Heart left ventricle (tissue), 16 donors: Measurements from ENCODE around the gene PLA2G7. TPM values are rescaled to one million over a fixed set of nuclear protein-coding genes. Genes with fewer than 3 reads are reported as not detected.
"Not testable (repeated sequence)": the region's sequence is repeated elsewhere in the genome, so short reads cannot be mapped to it uniquely, and the experiment has no call there.

Source experiments
- ATAC-seq, 4 donors: fragments of 200-7000 bp; cut with Tn5 transposase; one replicate each; pipeline ENCODE4 v1.9.1; 2020 to 2022; ENCODE audit warnings: moderate library complexity in 4 of 4, mild to moderate bottlenecking in 3 of 4, moderate number of reproducible peaks in 1 of 4
- DNase-seq, 5 donors: peaks; one replicate each; pipeline ENCODE4 v3.0.0-alpha.2; 2020
- H3K27ac ChIP-seq, 12 donors: fragments of 200-600 bp; sonication (generic) in 4 of 12; one replicate each; pipeline versions ENCODE4 v1.5.0 to v1.8.0; 2016 to 2022; ENCODE audit warnings: mild to moderate bottlenecking in 2 of 12
- H3K27me3 ChIP-seq, 9 donors: fragments of 200-600 bp; sonication (generic) in 2 of 9; one replicate each; pipeline versions ENCODE4 v1.5.1 to v1.8.0; 2016 to 2022; ENCODE audit warnings: mild to moderate bottlenecking in 3 of 9
- H3K36me3 ChIP-seq, 9 donors: fragments of 200-600 bp; sonication (generic) in 2 of 9; one replicate each; pipeline versions ENCODE4 v1.5.0 to v1.8.0; 2018 to 2022; ENCODE audit warnings: mild to moderate bottlenecking in 2 of 9
- H3K4me1 ChIP-seq, 12 donors: fragments of 200-600 bp; sonication (generic) in 4 of 12; one replicate each; pipeline versions ENCODE4 v1.5.0 to v1.8.0; 2016 to 2022; ENCODE audit warnings: mild to moderate bottlenecking in 3 of 12
- H3K4me3 ChIP-seq, 12 donors: fragments of 200-600 bp; sonication (generic) in 4 of 12; one replicate each; pipeline versions ENCODE4 v1.5.0 to v1.8.0; 2017 to 2022; ENCODE audit warnings: mild to moderate bottlenecking in 9 of 12, moderate library complexity in 4 of 12
- H3K9me3 ChIP-seq, 12 donors: fragments of 200-600 bp; sonication (generic) in 4 of 12; one replicate each; pipeline versions ENCODE4 v1.5.0 to v1.8.0; 2016 to 2022; ENCODE audit warnings: mild to moderate bottlenecking in 1 of 12
- POLR2A ChIP-seq, 2 donors: fragments of 450-650 bp; IDR thresholded peaks; one replicate each; pipeline ENCODE4 v1.6.1; 2017; ENCODE audit warnings: antibody characterized with exemption in 2 of 2, mild to moderate bottlenecking in 2 of 2, moderate library complexity in 2 of 2
- WGBS, 4 donors: extraction: QIAGEN DNeasy Blood & Tissue Kit in 2 of 4; methylation state at CpG; one replicate each; pipeline versions ENCODE4 v1.1.5 to v1.1.7; 2013 to 2018; 5-methylcytosine and 5-hydroxymethylcytosine counted together
- intact Hi-C, 10 donors: fragments of 100-400 bp; cut with DNase I; formaldehyde crosslinking; loops; one replicate each; pipeline versions ENCODE4 v1.11.1 to v1.14.2; 2022
- polyA plus RNA-seq, 2 donors: library from polyadenylated mRNA; stranded (reverse); fragments of 200-250 nt; gene quantifications; one replicate each; pipeline ENCODE4 v1.2.3, GENCODE V29; 2013
- total RNA-seq, 9 donors: library from RNA; depleted of rRNA in 2 of 9; stranded (reverse); fragments of >200 nt in 2 of 9; fragmentation: NEBNext Ultra II Directional in 3 of 9; extraction: Animal tissue kit (Norgen Biotek cat#: 25700) in 3 of 9; gene quantifications; one replicate each; pipeline versions ENCODE4 v1.1.0 to v1.2.4, GENCODE V29; 2016 to 2023
- TF ChIP-seq, protein P1 (sequence below), 12 donors: fragments of 200-600 bp; sonication (generic) in 4 of 12; IDR thresholded peaks; one replicate each; pipeline versions ENCODE4 v1.5.0 to v1.8.0; 2018 to 2022; ENCODE audit warnings: antibody characterized with exemption in 12 of 12, mild to moderate bottlenecking in 5 of 12
- donor health status: ischemic (EF 13 %, LVEDD 7.1; RV severe dilation, severe dysfunction).
- donor health status: healthy with polysubstance abuse.
- donor health status: DM: no; HTN: yes; CAD: no.
- donor health status: DM: no; HTN: no; CAD: no.
- donor health status: ischemic (EF 25% LVEDD 6.9; RV normal size, moderate dysfunction).
- donor health status: ischemic (EF 25% LVEDD 5.7; RV mildly dilated, moderate dysfunction).
- donor health status: healthy.
- donor health status: DM: yes; HTN: yes; CAD: no.
- donor health status: ischemic (EF 35%, LVEDD 5.7; RV mildly dilated, moderate dysfunction).
- donor health status: nonischemic (EF 11% LVEDD 7.7; RV severe dilation, severe dysfunction).
- donor health status: DM: yes; HTN: yes; CAD: no.
- donor health status: PGD.
- donor health status: ischemic (EF 29% LVEDD 5.4; RV normal size, mild dysfunction).
- donor health status: nonischemic (EF 23%, LVEDD 6.1; RV moderate dilation, normal function).

The PLA2G7 gene
- total and polyA plus RNA-seq, 11 donors, result 0.19 to 10.8 (median 0.49) TPM; not detected in 3

DNA sequence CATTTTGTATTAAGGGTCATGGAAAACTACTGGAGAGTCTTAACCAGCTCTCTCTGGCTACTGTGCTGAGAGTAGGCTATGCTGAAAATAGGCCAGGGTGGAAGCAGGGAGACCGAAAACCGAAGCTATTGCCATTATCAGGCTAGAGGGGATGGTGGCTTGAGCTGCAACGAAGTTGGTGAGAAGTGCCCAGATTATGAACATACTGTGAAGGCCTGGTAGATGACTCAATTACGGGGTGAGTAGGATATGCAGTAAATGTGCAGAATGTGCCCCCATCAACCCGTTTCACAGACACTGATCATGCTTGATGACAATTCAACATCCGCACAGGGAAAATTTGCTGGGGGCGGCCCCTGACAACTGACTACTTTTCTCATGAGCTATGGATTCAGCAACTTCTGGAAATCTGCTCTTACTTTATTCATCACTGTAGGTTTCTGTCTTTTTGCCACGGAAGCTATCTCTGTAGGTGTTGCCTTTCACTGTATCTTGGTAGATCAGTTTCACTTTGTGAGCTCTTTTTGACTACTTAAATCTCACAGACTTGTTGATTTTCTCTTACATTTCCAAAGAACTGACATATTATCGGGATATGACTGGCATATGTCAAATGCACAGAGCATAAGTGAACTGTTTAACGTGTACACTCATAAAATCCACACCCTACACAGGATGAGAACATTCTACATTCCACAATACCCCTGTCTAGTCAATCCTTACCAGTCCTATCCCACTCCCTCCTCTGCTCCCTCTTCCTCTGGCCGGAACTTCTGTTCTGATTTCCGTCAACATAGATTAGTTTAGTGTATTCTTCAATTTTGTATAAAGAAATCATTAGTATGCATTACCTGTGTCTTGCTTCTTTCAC lies 42.5 kb upstream of the PLA2G7 start:
- ATAC-seq (no peak), DNase-seq (no peak)
- peaks cover 0 to 19% (median 0%) of the 10 kb centered on the region in 12 donors for H3K4me1 ChIP-seq
- H3K9me3 ChIP-seq, result no peaks in the 10 kb centered on the region
- 80 to 92% (median 85%) methylated on average over 12 of the region's 12 CpGs for WGBS, 4 donors
- H3K27ac ChIP-seq, result no peak overlapping the region
- no peak overlapping the region for H3K4me3 ChIP-seq
- no peak for TF ChIP-seq POLR2A (IDR thresholded peaks at IDR 0.05)
- TF ChIP-seq, protein P1, sequence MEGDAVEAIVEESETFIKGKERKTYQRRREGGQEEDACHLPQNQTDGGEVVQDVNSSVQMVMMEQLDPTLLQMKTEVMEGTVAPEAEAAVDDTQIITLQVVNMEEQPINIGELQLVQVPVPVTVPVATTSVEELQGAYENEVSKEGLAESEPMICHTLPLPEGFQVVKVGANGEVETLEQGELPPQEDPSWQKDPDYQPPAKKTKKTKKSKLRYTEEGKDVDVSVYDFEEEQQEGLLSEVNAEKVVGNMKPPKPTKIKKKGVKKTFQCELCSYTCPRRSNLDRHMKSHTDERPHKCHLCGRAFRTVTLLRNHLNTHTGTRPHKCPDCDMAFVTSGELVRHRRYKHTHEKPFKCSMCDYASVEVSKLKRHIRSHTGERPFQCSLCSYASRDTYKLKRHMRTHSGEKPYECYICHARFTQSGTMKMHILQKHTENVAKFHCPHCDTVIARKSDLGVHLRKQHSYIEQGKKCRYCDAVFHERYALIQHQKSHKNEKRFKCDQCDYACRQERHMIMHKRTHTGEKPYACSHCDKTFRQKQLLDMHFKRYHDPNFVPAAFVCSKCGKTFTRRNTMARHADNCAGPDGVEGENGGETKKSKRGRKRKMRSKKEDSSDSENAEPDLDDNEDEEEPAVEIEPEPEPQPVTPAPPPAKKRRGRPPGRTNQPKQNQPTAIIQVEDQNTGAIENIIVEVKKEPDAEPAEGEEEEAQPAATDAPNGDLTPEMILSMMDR (IDR thresholded peaks at IDR 0.05), result no peak
- H3K27me3 ChIP-seq, result no peaks in the 10 kb centered on the region
- no peaks in the 10 kb centered on the region for H3K36me3 ChIP-seq
- intact Hi-C loops, result loop anchor here in 1 of 10 donors (10.0 kb wide), 1 partner anchor 73 kb away; no protein-coding TSS in a partner anchor

DNA sequence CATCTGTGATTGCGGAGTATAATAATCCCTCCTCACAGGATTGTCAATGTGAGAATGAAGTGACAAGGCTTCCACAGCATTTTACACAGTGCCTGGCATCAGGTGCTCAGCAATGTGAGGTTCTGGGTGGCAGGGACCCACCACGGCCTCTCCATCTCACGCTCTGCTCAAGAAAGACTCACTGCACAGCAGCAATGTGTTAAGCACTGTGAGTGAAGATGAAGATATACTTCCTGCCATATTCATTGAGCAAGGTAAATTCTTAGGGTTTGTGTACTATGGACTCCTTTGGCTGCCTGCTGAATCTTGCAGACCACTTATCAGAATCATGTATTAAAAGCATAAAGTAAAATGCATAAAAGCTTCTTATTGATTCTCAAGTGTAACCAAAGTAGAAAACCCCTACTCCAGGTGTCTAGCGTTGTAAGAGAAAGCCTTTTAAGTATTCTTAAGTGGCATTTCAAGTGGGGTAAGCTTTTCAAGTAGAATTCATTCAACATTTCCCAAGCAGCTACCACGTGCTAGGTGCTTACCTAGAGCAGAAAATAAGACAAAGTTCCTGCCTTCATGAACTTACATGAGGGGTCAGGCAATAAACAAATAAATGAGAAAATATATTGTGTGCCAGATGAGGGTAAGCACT lies 41.0 kb upstream of the PLA2G7 start:
- intact Hi-C loops, result loop anchor here in 1 of 10 donors (10.0 kb wide), 1 partner anchor 71 kb away; no protein-coding TSS in a partner anchor
- ATAC-seq, result no peak

DNA sequence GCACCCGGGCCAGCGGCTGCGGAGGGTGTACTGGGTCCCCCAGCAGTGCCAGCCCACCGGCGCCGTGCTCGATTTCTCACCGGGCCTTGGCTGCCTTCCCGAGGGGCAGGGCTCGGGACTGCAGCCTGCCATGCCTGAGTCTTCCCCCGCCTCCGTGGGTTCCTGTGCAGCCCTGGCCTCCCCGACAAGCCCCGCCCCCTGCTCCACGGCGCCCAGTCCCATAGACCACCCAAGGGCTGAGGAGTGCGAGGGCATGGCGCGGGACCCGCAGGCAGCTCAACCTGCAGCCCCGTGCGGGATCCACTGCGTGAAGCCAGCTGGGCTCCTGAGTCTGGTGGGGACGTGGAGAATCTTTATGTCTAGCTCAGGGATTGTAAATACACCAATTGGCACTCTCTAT lies 39.6 kb upstream of the PLA2G7 start:
- not testable (repeated sequence) for H3K27me3 ChIP-seq, H3K36me3 ChIP-seq, H3K27ac ChIP-seq, H3K9me3 ChIP-seq, H3K4me3 ChIP-seq, ATAC-seq
- DNase-seq, result peak in 1 of 5 donors; percentile 41
- WGBS, 4 donors, result 92 to 96% methylated on average over 24 of the region's 24 CpGs; no CpG with 5 or more reads in 2 of the 4 donors
- H3K4me1 ChIP-seq, result peaks cover 0 to 37% (median 1%) of the 10 kb centered on the region in 12 donors
- intact Hi-C loops, result loop anchor here in 1 of 10 donors (10.0 kb wide), 1 partner anchor 70 kb away; no protein-coding TSS in a partner anchor

More for the DNA sequence above, 41.0 kb upstream of the PLA2G7 start:
- H3K4me3 ChIP-seq, result no peak overlapping the region
- TF ChIP-seq, protein P1 (IDR thresholded peaks at IDR 0.05), result no peak
- TF ChIP-seq POLR2A (IDR thresholded peaks at IDR 0.05), result no peak
- no peak overlapping the region for H3K27ac ChIP-seq
- H3K9me3 ChIP-seq, result no peaks in the 10 kb centered on the region
- WGBS, 4 donors, result 91 to 94% (median 92%) methylated on average over 5 of the region's 5 CpGs
- H3K4me1 ChIP-seq, result peaks cover 0 to 34% (median 1%) of the 10 kb centered on the region in 12 donors
- H3K36me3 ChIP-seq, result no peaks in the 10 kb centered on the region
- DNase-seq, result no peak
- H3K27me3 ChIP-seq, result no peaks in the 10 kb centered on the region

DNA sequence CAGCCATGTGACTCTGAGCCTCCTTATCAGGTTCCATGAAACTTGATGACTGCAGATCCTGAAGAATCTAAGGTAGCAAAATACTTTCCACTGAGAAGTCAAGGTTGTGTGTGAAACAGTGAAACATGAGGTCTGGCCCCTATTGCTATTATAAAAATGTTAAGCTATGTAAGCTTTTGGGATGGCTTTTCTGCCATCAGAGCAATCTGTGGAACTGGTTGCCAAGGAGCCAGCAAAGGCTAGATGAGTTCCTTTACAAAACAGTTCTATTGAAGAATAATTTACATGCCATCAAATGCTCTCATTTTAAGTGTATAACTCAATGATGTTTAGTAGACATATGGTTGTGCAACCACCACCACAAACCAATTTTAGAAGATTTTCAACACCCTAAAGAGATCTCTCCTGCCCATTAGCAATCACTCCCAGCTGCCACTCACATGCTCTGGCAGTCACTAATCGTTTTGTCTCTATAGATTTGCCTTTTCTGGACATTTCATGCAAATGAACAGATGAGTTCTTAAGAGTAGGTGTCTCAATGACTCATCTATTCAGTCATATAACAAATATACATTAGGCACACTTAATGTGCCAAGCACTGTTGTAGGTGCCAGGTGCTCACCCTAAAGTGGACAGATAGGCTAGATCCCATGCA lies 38.2 kb upstream of the PLA2G7 start:
- DNase-seq (no peak), ATAC-seq (no peak)
- Histone ChIP-seq H3K4me1 (peaks cover 0 to 37% (median 1%) of the 10 kb centered on the region in 12 donors), H3K9me3 (no peaks in the 10 kb centered on the region), H3K27me3 (no peaks in the 10 kb centered on the region), H3K4me3 (no peak overlapping the region), H3K27ac (peak overlapping the region in 4 of 12 donors; percentile 9 to 92 (median 14)), H3K36me3 (no peaks in the 10 kb centered on the region)
- intact Hi-C loops, result loop anchor here in 1 of 10 donors (10.0 kb wide), 1 partner anchor 69 kb away; no protein-coding TSS in a partner anchor
- 51 to 62% (median 53%) methylated on average over 1 of the region's 1 CpG for WGBS, 4 donors
- TF ChIP-seq, protein P1 (IDR thresholded peaks at IDR 0.05), result no peak
- no peak for TF ChIP-seq POLR2A (IDR thresholded peaks at IDR 0.05)
